NCI-H2081 treated with DMSO at 0.1 percent for 48 hours (cell line): ENCODE measurements around the gene ERC2.
"Not testable (repeated sequence)": the region's sequence is repeated elsewhere in the genome, so short reads cannot be mapped to it uniquely, and the experiment has no call there.

Experiments used
- DNase-seq: peaks from one replicate; lab custom pipeline; 2025; lab: John Stamatoyannopoulos, UW

The ERC2 gene

GRCh38 chr3:55884066-55884465 lies 584.2 kb downstream of the ERC2 start:
- no peak for DNase-seq

- DNase-seq = no peak
These were observed 586.3 kb downstream of the ERC2 start for GRCh38 chr3:55882006-55882405.

- DNase-seq = no peak
These were observed 587.9 kb downstream of the ERC2 start for GRCh38 chr3:55880357-55880756.

- DNase-seq = no peak
These were observed 588.4 kb downstream of the ERC2 start for GRCh38 chr3:55879901-55880331.

GRCh38 chr3:55877703-55878102 lies 590.6 kb downstream of the ERC2 start:
- DNase-seq = no peak

- DNase-seq = no peak
These were observed 591.7 kb downstream of the ERC2 start for GRCh38 chr3:55876560-55876959.

GRCh38 chr3:55875113-55875512 lies 593.2 kb downstream of the ERC2 start:
- DNase-seq = no peak

GRCh38 chr3:55873523-55874254 lies 594.6 kb downstream of the ERC2 start:
- no peak for DNase-seq

- DNase-seq = no peak
These were observed 597.7 kb downstream of the ERC2 start for GRCh38 chr3:55870594-55870993.

- DNase-seq = no peak
These were observed 599.9 kb downstream of the ERC2 start for GRCh38 chr3:55868347-55868746.

GRCh38 chr3:55863028-55863427 lies 605.2 kb downstream of the ERC2 start:
- no peak for DNase-seq

GRCh38 chr3:55860049-55860721 lies 608.1 kb downstream of the ERC2 start:
- peak; percentile 66 for DNase-seq

- DNase-seq = no peak
These were observed 609.0 kb downstream of the ERC2 start for GRCh38 chr3:55859305-55859704.

GRCh38 chr3:55858727-55859126 lies 609.5 kb downstream of the ERC2 start:
- no peak for DNase-seq

GRCh38 chr3:55858302-55858701 lies 610.0 kb downstream of the ERC2 start:
- no peak for DNase-seq

GRCh38 chr3:55857633-55858032 lies 610.6 kb downstream of the ERC2 start:
- DNase-seq = no peak

- no peak for DNase-seq
These were observed 613.0 kb downstream of the ERC2 start for GRCh38 chr3:55855311-55855710.

GRCh38 chr3:55854494-55854893 lies 613.8 kb downstream of the ERC2 start:
- no peak for DNase-seq

GRCh38 chr3:55852326-55852725 lies 615.9 kb downstream of the ERC2 start:
- DNase-seq = no peak

- no peak for DNase-seq
These were observed 626.1 kb downstream of the ERC2 start for GRCh38 chr3:55842204-55842603.

GRCh38 chr3:55831876-55832275 lies 636.4 kb downstream of the ERC2 start:
- not testable (repeated sequence) for DNase-seq

GRCh38 chr3:55828712-55829111 lies 639.6 kb downstream of the ERC2 start:
- no peak for DNase-seq

- no peak for DNase-seq
These were observed 640.5 kb downstream of the ERC2 start for GRCh38 chr3:55827786-55828185.
